GOT3 (cell line): ENCODE measurements around the gene WWOX.

Source experiments
- DNase-seq: peaks from one replicate; lab custom pipeline; 2025; ENCODE audit warnings: mixed read lengths; lab: John Stamatoyannopoulos, UW

Gene WWOX

GRCh38 chr16:78396046-78396445 lies 296.6 kb downstream of the WWOX start:
- no peak for DNase-seq

GRCh38 chr16:78396673-78397072 lies 297.2 kb downstream of the WWOX start:
- no peak for DNase-seq

GRCh38 chr16:78399384-78399783 lies 299.9 kb downstream of the WWOX start:
- DNase-seq, result no peak

- no peak for DNase-seq
Measured at GRCh38 chr16:78402833-78403232, 303.4 kb downstream of the WWOX start.

- no peak for DNase-seq
Measured at GRCh38 chr16:78405040-78405439, 305.6 kb downstream of the WWOX start.

DNA sequence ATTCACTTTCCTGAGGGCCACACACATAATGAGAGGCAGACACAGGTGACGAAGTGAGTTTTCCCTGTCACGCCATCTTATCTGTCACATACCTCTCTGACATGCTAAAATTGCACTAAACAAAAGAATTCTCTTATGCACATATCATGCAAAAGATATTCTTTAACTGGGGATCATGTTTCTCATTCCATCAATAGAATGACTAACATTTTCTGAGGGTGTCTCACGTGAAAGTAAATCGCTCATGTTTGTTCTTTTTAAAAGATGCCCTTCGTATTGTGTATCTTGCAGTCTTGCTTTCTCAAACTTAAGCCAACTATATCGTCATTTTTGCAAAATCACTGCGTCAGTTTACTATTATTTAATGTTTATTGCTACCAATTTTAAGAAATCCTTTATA lies 306.4 kb downstream of the WWOX start:
- DNase-seq, result no peak

DNA sequence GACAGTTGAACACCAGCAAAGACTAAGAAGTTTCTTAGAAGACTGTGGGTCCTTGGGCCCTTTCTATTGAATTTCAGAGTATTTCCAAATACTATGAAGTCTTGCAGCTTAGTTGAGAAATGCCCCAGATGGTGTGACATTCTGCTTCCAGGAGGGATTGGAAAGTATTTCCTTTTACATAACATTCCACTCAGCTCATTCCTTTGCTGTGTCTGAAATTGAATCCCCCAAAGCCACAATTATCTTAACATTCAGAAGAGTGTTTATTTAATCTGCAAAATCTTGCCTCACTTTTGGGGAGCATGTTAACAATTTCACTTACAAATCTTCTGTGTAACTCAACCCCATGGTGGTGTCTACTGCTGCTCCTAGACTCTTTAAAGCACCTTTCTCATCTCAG lies 307.7 kb downstream of the WWOX start:
- no peak for DNase-seq

DNA sequence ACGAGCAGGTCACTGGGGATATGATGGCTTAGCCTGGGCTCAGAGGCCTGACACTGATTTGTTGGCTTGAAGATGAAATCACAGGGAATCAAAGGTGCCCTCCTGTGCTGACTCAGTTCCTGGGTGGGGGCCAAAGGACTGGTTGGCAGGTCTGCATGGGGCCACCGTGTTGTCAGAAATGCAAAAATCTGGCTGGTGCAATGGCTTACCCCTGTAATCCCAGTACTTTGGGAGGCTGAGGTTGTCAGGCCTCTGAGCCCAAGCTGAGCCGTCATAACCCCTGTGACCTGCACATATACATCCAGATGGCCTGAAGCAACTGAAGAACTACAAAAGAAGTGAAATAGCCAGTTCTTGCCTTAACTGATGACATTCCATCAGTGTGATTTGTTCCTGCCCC lies 314.2 kb downstream of the WWOX start:
- no peak for DNase-seq

DNA sequence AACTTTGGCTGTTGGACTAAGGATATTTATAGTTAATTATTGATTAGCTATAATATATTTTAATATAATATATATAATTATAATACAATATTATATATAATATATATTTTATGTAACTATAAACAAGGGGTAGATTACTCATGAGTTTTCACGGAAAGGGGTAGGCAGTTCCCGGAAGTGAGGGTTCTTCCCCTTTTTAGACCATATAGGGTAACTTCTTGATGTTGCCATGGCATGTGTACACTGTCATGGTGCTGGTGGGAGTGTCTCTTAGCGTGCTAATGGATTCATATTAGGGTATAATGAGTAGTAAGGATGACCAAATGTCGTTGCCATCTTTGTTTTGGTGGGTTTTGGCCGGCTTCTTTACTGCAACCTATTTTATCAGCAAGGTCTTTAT lies 315.6 kb downstream of the WWOX start:
- DNase-seq, result no peak

- no peak for DNase-seq
Measured at GRCh38 chr16:78415669-78416068, 316.2 kb downstream of the WWOX start.

DNA sequence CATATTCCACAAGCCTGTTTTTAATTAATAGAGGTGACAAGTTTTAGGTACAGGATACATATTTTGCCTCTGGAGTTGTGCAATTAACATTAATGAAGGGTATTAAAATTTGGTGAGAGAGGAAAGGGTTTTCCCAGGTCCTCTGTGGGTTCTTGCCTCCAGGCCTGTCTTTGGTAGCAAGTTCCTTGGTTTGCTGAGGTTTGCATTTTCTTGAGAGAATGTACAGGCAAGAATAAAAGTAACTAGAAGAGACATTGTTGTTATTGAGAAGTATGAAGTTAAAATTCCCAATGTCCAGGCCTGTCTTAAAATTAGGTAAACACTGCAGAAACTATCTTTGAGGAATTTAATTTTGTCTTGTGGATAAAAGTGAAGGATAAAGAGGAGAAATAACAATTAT lies 316.9 kb downstream of the WWOX start:
- no peak for DNase-seq

DNA sequence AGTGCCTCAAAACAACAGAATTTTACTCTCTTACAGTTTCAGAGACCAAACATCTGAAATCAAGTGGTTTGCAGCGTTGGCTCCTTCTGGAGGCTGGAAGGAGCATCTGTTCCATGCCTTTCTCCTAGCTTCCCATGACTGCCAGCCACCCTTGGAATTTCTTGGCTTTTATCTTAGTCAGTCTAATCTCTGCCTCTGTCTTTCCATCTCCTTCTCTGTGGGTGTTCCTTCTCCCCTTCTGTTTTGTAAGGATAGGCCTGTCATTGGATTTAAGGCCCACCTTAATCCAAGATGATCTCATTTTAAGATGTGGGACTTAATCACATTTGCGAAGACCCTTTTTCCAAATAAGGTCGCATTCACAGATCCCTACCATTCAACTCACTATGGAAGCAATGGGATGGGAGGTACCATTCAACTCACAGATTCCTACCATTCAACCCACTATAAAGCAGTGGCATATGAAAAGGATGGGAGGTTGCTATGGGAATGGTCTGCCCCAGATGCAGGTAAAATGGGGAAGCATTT lies 321.8 kb downstream of the WWOX start:
- DNase-seq, result no peak

- no peak for DNase-seq
Measured at GRCh38 chr16:78425281-78425680, 325.8 kb downstream of the WWOX start.

DNA sequence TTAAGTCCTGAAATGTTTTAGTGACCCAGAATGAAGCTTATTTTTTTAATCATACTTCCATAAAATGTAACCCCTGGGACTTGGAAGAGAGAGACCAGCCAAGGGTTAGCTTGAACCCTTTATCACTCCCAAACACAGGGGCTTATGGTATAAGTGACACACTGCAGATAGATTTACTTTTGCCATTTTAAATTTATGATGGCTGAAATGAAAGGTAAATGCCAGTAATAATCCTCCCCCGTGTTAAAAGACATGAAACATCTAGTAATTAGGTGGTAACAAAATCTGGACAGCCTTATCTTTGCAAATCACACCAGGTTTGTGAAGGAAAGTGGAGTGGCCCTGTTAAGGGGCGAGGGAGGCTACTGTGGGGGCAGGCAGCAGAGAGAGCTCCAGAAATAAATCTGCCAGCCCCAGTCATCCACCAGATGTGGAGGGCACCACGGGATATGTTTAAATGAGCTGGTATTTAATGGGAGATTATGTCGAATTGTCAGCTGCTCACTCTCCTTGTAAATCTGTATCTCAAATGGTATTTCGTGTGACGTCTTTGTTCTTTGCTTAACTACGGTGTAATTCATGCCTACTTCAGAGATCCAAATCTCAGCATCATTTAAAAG lies 326.5 kb downstream of the WWOX start:
- DNase-seq, result no peak

DNA sequence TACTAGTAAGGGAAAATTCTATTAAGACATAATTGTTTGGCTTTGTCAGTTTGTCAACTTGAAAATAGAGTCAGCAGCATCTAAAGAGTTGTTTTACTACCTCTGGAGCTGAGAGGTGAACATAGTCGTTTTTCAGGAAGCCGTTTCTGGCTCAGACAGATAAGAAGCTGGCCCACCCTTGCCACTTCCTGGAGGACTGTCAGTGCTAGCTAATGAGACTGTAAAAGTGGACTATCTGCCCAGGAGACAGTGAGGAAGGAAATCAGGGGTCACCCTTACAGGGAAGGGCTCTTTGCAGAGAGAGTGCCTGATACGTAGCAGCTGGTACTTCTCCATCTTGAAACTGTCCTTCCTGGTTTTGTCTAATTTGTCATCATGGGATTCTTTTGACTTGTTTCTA lies 328.7 kb downstream of the WWOX start:
- no peak for DNase-seq

DNA sequence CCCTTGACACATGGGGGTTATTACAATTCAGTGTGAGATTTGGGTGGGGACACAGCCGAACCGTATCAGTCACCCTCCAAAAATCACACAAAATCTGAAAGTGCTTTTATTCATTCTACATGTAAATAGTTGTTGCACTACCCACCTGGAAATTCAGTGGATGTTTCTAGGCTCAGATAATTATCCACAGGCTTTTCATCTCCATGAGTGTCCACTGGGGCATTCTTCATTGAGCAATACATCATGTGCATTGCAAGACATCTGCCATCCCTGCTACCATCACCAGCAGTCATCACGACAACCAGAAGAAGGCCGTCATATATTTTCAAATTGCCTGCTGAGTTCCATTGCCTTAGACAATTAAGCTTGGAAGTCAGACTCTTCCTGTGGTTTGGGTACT lies 330.8 kb downstream of the WWOX start:
- DNase-seq, result no peak

DNA sequence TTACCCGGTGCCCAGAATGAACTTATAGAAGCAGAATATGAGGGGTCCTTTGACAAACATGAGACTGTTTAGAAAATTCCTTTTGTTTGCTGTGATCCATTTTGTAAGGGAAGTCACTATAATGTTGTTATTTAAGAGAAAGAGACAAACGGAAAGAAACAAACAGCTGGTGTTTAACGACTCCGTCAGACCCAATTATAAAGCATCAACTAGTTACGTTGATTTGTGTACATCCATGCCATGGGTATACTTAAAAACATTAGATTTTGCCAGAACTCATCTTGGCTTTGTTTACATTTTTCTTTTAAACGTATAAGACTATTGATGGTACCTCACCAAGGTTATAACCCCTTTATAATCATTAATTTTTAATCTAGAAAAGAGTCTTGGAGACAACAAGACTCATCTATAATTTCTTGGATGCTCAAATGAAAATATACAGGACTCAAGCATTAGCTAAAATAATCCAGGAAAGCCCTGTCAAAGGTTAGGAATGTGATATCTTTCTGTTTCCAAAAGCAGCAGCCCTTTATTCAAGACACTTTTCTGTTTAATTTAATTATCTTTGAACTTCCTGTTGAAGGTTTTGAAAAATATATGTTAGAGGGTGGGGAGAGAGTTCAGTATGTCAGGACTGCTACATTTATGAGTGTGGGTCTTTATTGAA lies 331.7 kb downstream of the WWOX start:
- DNase-seq, result no peak

DNA sequence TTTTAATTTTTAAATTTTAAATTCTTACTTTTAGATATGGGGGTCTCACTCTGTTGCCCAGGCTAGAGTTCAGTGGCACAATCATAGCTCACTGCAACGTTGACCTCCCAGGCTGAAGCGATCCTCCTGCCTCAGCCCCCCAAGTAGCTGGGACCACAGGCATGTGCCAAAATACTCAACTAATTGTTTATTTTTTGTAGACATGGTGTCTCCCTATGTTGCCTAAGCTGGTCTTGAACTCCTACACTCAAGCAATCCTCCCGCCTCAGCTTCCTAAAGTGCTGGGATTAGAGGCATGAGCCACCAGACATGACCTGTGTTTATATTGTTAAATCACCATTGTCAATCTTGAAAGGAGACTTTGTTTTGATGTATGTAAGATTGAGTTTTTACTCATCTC lies 332.2 kb downstream of the WWOX start:
- DNase-seq, result no peak

GRCh38 chr16:78432451-78432850 lies 333.0 kb downstream of the WWOX start:
- DNase-seq, result no peak

GRCh38 chr16:78433116-78433515 lies 333.7 kb downstream of the WWOX start:
- DNase-seq, result no peak

- no peak for DNase-seq
Measured at GRCh38 chr16:78434401-78434800, 334.9 kb downstream of the WWOX start.

DNA sequence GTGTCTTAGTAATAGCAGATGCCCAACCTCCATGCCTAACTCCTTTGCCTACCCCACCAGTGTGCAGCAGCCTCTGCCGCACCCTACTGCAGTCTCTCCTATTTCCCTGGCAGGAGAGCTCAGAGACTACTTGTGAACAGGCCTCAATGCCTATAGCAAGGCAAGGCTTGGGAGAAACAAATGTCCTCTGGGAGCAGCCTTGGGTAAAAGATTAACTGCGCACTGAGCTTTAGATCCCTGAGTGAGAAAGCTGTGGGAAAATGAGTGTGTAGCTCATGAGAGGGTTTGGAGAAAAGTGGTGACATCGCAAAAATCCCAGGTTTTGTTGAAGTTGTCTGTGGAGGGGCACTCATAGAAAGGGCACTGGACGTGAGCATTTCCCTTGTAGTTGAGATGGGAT lies 335.8 kb downstream of the WWOX start:
- DNase-seq, result no peak

DNA sequence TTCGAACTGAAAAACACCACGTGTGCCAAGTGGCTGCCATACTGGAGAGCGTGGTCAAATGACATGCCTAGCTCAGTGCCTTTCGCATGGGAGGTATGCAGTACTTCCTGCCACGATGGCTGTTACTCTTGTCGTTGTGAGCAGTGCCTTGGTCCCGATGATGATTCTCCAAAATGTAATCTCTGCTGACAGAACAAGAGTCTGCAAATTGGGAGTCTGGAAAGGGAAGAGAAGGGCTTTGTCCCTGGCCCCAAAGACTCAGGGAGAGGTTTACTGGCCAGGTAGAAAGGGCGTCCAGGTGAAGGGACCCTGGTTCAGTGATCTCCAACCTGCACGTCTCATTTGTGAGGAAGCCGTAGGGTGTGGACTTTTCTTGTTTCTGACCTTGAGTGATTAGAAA lies 336.6 kb downstream of the WWOX start:
- no peak for DNase-seq

GRCh38 chr16:78436846-78437245 lies 337.4 kb downstream of the WWOX start:
- no peak for DNase-seq
